Keratinocyte (primary cell): Measurements from ENCODE around the gene CFAP70. TPM values are rescaled to one million over a fixed set of nuclear protein-coding genes. Genes with fewer than 3 reads are reported as not detected.

ENCODE experiments used
- DNase-seq: peaks from one replicate; pipeline ENCODE4 v3.0.0-alpha.2; 2011; ENCODE audit warnings: low read depth, missing footprints, low spot score
- FAIRE-seq: peaks from 2 replicates; lab custom pipeline; 2011; peaks lifted over from hg19 to GRCh38; lab: Jason Lieb, UNC
- H2AFZ ChIP-seq: 2 replicates; pipeline ENCODE4 v1.6.0; 2012; ENCODE audit warnings: low read length, control low read depth, inconsistent platforms; ENCODE audit not compliant: control insufficient read depth
- H3K27ac ChIP-seq: 2 replicates; pipeline ENCODE4 v1.5.1; 2011; ENCODE audit warnings: low read length; ENCODE audit not compliant: control insufficient read depth, insufficient read depth
- H3K27me3 ChIP-seq: 3 replicates; pipeline ENCODE4 v1.6.0; 2011; ENCODE audit warnings: low read length; ENCODE audit not compliant: control insufficient read depth, insufficient read depth; ENCODE audit errors: extremely low read depth
- H3K36me3 ChIP-seq, 2 experiments: 2 replicates in 1 of 2; 3 replicates in 1 of 2; pipeline ENCODE4 v1.5.1; 2011; ENCODE audit warnings: low read length in 2 of 2, mild to moderate bottlenecking in 1 of 2; ENCODE audit not compliant: control insufficient read depth in 2 of 2, insufficient read depth in 2 of 2; ENCODE audit errors: extremely low read depth in 1 of 2
- H3K4me1 ChIP-seq: 3 replicates; pipeline ENCODE4 v1.5.1; 2011; ENCODE audit warnings: low read length; ENCODE audit not compliant: control insufficient read depth, insufficient read depth; ENCODE audit errors: extremely low read depth
- H3K4me2 ChIP-seq: 3 replicates; pipeline ENCODE4 v1.6.0; 2011; ENCODE audit warnings: low read depth, low read length; ENCODE audit not compliant: control insufficient read depth, insufficient read depth; ENCODE audit errors: extremely low read depth
- H3K4me3 ChIP-seq, 3 experiments: fragments of 200-600 bp in 1 of 3; sonication (generic) in 1 of 3; 2 replicates in 2 of 3; 3 replicates in 1 of 3; pipeline ENCODE4 v1.5.1; 2011 to 2016; ENCODE audit warnings: low read length in 3 of 3, mild to moderate bottlenecking in 3 of 3, control low read depth in 2 of 3, inconsistent platforms in 1 of 3, low read depth in 1 of 3, mixed read lengths in 1 of 3, mixed run types in 1 of 3, moderate library complexity in 1 of 3; ENCODE audit not compliant: control insufficient read depth in 2 of 3, insufficient read depth in 2 of 3; ENCODE audit errors: extremely low read depth in 1 of 3
- H3K79me2 ChIP-seq: 2 replicates; pipeline ENCODE4 v1.6.0; 2012; ENCODE audit warnings: low read length; ENCODE audit not compliant: control insufficient read depth, insufficient read depth
- H3K9ac ChIP-seq: 3 replicates; pipeline ENCODE4 v1.6.0; 2011; ENCODE audit warnings: low read length; ENCODE audit not compliant: control insufficient read depth, insufficient read depth; ENCODE audit errors: extremely low read depth
- H3K9me1 ChIP-seq: 3 replicates; pipeline ENCODE4 v1.6.0; 2011; ENCODE audit warnings: low read length; ENCODE audit not compliant: control insufficient read depth, insufficient read depth; ENCODE audit errors: extremely low read depth
- H3K9me3 ChIP-seq: 2 replicates; pipeline ENCODE4 v1.5.1; 2012; ENCODE audit warnings: low read depth, low read length; ENCODE audit not compliant: control insufficient read depth
- H4K20me1 ChIP-seq: 3 replicates; pipeline ENCODE4 v1.6.0; 2011; ENCODE audit warnings: low read length; ENCODE audit not compliant: control insufficient read depth, insufficient read depth; ENCODE audit errors: extremely low read depth
- EZH2 ChIP-seq: IDR thresholded peaks from one replicate; pipeline ENCODE4 v1.6.1; 2012; ENCODE audit warnings: inconsistent platforms, mild to moderate bottlenecking, low read length, moderate library complexity
- dilution Hi-C: fragments of 300-500 bp; cut with MboI; formaldehyde crosslinking; loops from one replicate; pipeline ENCODE4 v1.7.0; 2020; ENCODE audit warnings: low sequenced_read_pairs; ENCODE audit not compliant: extremely low pct_ligation_motif_present
- polyA plus RNA-seq, 5 experiments: library from polyadenylated mRNA; depleted of rRNA in 3 of 5; stranded (reverse) in 3 of 5; stranded (forward) in 1 of 5; unstranded in 1 of 5; fragments of >200 nt; gene quantifications; 1 replicate in 1 of 5; 2 replicates in 3 of 5; 3 replicates in 1 of 5; pipeline versions ENCODE4 v1.2.1 to v1.2.3, GENCODE V29; 2011 to 2012; ENCODE audit warnings: missing spikeins in 2 of 5, low read depth in 1 of 5, low replicate concordance in 1 of 5
- TF ChIP-seq, protein P1 (sequence below), 3 experiments: IDR thresholded peaks in 1 of 3; conservative IDR thresholded peaks in 1 of 3; optimal IDR thresholded peaks in 1 of 3; 2 replicates in 2 of 3; 3 replicates in 1 of 3; pipeline versions ENCODE3 to v1.5.1; 2011; ENCODE audit warnings: low read length in 3 of 3, mild to moderate bottlenecking in 3 of 3, moderate library complexity in 2 of 3, control low read depth in 1 of 3, inconsistent platforms in 1 of 3; ENCODE audit not compliant: insufficient read depth in 2 of 3; ENCODE audit errors: extremely low read depth in 1 of 3

The CFAP70 gene
- polyA plus RNA-seq, 1 donor (not counting 4 experiments of a cell fraction or from before 2014, with no cell fraction given): 2.1 TPM

DNA sequence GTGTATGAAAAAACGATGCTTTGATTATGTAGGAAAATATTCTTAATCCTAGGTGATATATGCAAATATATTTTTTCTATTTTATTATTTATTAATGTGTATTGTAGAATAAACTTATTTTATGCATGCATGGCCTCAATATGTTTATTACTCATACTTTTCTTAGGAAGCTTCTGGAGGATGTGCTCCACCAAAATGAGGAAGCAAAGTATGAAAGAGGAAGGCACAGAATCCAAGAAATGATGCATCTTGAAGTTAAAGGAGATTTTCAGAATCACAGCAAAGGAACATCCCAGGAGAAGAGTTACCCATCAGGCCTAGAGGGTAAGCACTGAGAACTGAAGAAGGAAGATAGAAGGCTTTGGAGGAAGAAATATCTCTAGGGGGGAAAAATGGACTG lies 71.2 kb downstream of the CFAP70 start:
- Histone ChIP-seq H3K9me3 (no peaks in the 10 kb centered on the region), H3K9ac (no peak overlapping the region), H3K27me3 (no peaks in the 10 kb centered on the region), H3K4me3 (no peak overlapping the region), H3K4me1 (no peaks in the 10 kb centered on the region), H3K9me1 (no peaks in the 10 kb centered on the region), H3K36me3 (no peaks in the 10 kb centered on the region), H2AFZ (no peak overlapping the region), H4K20me1 (no peaks in the 10 kb centered on the region), H3K27ac (no peak overlapping the region), H3K79me2 (no peaks in the 10 kb centered on the region), H3K4me2 (no peak overlapping the region)
- no peak for FAIRE-seq
- dilution Hi-C loops: no loop called here
- TF ChIP-seq, protein P1, sequence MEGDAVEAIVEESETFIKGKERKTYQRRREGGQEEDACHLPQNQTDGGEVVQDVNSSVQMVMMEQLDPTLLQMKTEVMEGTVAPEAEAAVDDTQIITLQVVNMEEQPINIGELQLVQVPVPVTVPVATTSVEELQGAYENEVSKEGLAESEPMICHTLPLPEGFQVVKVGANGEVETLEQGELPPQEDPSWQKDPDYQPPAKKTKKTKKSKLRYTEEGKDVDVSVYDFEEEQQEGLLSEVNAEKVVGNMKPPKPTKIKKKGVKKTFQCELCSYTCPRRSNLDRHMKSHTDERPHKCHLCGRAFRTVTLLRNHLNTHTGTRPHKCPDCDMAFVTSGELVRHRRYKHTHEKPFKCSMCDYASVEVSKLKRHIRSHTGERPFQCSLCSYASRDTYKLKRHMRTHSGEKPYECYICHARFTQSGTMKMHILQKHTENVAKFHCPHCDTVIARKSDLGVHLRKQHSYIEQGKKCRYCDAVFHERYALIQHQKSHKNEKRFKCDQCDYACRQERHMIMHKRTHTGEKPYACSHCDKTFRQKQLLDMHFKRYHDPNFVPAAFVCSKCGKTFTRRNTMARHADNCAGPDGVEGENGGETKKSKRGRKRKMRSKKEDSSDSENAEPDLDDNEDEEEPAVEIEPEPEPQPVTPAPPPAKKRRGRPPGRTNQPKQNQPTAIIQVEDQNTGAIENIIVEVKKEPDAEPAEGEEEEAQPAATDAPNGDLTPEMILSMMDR (optimal IDR thresholded peaks at IDR 0.05 in 1 of 3, IDR thresholded peaks at IDR 0.05 in 1 of 3, conservative IDR thresholded peaks at IDR 0.05 in 1 of 3; ENCODE audit: extremely low read depth in 1 of 3, insufficient read depth in 2 of 3, low read length in 3 of 3): no peak
- TF ChIP-seq EZH2: no peak
- DNase-seq: no peak

GRCh38 chr10:73281097-73281496 lies 77.6 kb downstream of the CFAP70 start:
- Histone ChIP-seq H3K9me1 (no peaks in the 10 kb centered on the region), H2AFZ (no peak overlapping the region), H3K4me2 (no peak overlapping the region), H3K9ac (no peak overlapping the region), H4K20me1 (no peaks in the 10 kb centered on the region), H3K27me3 (no peaks in the 10 kb centered on the region), H3K9me3 (no peaks in the 10 kb centered on the region), H3K79me2 (no peaks in the 10 kb centered on the region), H3K36me3 (no peaks in the 10 kb centered on the region), H3K4me1 (no peaks in the 10 kb centered on the region), H3K4me3 (no peak overlapping the region), H3K27ac (no peak overlapping the region)
- FAIRE-seq (no peak), DNase-seq (no peak)
- TF ChIP-seq, protein P1 (optimal IDR thresholded peaks at IDR 0.05 in 1 of 3, IDR thresholded peaks at IDR 0.05 in 1 of 3, conservative IDR thresholded peaks at IDR 0.05 in 1 of 3; ENCODE audit: extremely low read depth in 1 of 3, insufficient read depth in 2 of 3, low read length in 3 of 3): no peak
- no peak for TF ChIP-seq EZH2
- dilution Hi-C loops: no loop called here
